K562 (cell line): ENCODE measurements around the gene STAMBPL1. TPM values are rescaled to one million over a fixed set of nuclear protein-coding genes. Genes with fewer than 3 reads are reported as not detected.

Source experiments
- GATAD2A ChIP-seq: fragments of 450-650 bp; IDR thresholded peaks from 2 replicates; pipeline ENCODE4 v1.6.1; 2017
- RBM39 ChIP-seq: fragments of 200-400 bp; formaldehyde crosslinking; optimal IDR thresholded peaks from 2 replicates; pipeline ENCODE3; 2018; ENCODE audit warnings: low read depth, low read length
- polyA plus RNA-seq, 8 experiments: library from polyadenylated mRNA; depleted of rRNA in 4 of 8; stranded (reverse) in 5 of 8; unstranded in 3 of 8; fragments of >200 nt; fragmentation: Nextera tagmentation in 2 of 8; fragmentation: Illumina TruSeq in 1 of 8; extraction: Ambion mirVana in 2 of 8; extraction: Trizol in 1 of 8; gene quantifications; 2 replicates each; pipeline versions ENCODE4 v1.2.1 to v1.2.3, GENCODE V29; 2011 to 2014; ENCODE audit warnings: inconsistent platforms in 1 of 8, missing spikeins in 1 of 8
- total RNA-seq, 7 experiments: library from RNA; depleted of rRNA in 6 of 7; stranded (reverse); fragments of >200 nt in 6 of 7; fragmentation: Illumina TruSeq in 2 of 7; extraction: Trizol in 2 of 7; gene quantifications; 2 replicates each; pipeline versions ENCODE4 v1.2.1 to v1.2.3, GENCODE V29; 2011 to 2021; ENCODE audit warnings: low replicate concordance in 1 of 7
- TF ChIP-seq, protein P1 (sequence below), 2 experiments: fragments of 450-650 bp; formaldehyde crosslinking in 1 of 2; IDR thresholded peaks; 2 replicates each; pipeline versions ENCODE4 v1.4.0 to v1.6.1; 2014 to 2020; ENCODE audit warnings: mild to moderate bottlenecking in 2 of 2, borderline replicate concordance in 1 of 2, low read depth in 1 of 2

STAMBPL1 gene
- total and polyA plus RNA-seq, 9 of the 15 experiments (the other 6 are each of a cell fraction or from before 2014, with no cell fraction given) = 0.09 TPM; not detected in 8

DNA sequence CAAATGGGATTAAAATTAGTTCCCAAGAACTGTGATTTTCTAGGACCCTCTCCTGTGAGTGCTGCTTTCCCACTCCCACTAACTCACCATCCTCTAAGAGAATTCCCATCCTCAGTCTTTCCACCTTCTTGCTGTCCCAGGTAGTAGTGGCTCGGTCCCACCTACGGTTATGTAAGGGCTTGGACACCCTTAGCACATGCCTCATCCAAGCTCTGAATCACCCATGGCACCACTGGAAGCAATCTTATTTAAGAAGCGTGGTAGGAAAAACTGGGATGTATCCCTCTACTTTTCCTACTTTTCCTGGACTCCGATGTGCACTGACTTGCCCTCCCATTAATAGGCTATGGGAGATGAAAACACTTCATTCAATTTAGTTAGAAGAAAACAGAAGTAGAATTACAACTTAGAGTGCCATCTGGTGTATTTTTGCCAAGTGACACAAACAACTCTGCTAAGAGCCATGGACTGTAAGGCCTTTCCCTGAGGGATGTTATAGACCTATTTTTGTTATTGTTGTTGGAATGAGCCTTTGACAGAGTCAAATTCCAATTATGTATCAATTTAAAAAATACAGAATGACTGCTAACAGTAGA lies 14.7 kb upstream of the STAMBPL1 start (continued):
- TF ChIP-seq, protein P1, sequence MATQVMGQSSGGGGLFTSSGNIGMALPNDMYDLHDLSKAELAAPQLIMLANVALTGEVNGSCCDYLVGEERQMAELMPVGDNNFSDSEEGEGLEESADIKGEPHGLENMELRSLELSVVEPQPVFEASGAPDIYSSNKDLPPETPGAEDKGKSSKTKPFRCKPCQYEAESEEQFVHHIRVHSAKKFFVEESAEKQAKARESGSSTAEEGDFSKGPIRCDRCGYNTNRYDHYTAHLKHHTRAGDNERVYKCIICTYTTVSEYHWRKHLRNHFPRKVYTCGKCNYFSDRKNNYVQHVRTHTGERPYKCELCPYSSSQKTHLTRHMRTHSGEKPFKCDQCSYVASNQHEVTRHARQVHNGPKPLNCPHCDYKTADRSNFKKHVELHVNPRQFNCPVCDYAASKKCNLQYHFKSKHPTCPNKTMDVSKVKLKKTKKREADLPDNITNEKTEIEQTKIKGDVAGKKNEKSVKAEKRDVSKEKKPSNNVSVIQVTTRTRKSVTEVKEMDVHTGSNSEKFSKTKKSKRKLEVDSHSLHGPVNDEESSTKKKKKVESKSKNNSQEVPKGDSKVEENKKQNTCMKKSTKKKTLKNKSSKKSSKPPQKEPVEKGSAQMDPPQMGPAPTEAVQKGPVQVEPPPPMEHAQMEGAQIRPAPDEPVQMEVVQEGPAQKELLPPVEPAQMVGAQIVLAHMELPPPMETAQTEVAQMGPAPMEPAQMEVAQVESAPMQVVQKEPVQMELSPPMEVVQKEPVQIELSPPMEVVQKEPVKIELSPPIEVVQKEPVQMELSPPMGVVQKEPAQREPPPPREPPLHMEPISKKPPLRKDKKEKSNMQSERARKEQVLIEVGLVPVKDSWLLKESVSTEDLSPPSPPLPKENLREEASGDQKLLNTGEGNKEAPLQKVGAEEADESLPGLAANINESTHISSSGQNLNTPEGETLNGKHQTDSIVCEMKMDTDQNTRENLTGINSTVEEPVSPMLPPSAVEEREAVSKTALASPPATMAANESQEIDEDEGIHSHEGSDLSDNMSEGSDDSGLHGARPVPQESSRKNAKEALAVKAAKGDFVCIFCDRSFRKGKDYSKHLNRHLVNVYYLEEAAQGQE (IDR thresholded peaks at IDR 0.05; ENCODE audit: borderline replicate concordance) = no peak
- TF ChIP-seq, protein P1 (CRISPR knock-in tag; IDR thresholded peaks at IDR 0.05; ENCODE audit: low read depth) = no peak
- TF ChIP-seq GATAD2A (no peak), RBM39 (no peak)
- TF ChIP-seq, all 486 proteins: peak for 0
